ENCODE measurements around the gene TUBB. TPM values are rescaled to one million over a fixed set of nuclear protein-coding genes. Genes with fewer than 3 reads are reported as not detected.

TUBB gene
- total and polyA plus RNA-seq, 2 of the 8 experiments (the other 6 are each of a cell fraction or from before 2014, with no cell fraction given), result 1,880 to 3,022 TPM

DNA sequence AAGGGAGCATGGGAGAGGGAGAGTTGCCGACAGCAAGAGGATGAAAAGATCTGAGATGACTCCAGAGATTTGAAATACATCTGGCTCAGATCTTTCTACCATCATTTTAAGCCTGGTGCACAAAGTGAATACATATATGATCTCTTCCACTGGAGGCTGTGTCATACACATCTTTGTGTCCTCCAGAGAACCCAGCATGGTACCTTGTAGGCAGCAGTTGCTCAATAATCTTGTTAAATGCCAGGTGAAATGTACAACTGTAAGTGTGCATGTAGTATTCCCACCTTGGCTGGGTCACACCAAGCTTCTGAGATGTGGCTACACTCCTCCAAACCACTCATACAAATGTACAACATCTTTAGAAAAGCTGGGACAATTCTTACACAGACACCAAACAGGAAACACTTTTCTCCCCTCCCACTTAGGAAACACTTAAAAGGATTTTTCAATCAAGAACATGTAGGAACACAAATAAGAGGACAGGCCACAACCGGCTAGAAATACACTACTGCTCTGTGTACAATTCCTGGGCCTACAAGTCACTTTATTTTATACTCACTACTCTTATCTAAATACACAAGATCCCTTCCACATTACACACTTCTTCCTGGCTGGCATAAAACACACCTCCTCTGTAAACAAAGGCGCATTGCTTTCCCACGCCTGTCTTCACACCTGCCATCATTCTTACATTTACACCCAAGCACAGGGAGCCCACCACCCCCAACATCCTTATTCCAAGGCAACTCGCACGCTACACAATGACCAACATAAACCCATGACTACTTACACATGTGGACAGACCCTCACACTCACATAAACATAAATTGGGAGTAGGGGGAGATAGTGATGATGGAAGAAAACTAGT, 28.0 kb downstream of the TUBB start:
- no peak overlapping the region for H2BK12ac ChIP-seq (ENCODE audit: low read depth, low read length)
- H3K4me2 ChIP-seq (ENCODE audit: insufficient read depth in 1 of 2, low read depth in 2 of 2, low read length in 2 of 2), result no peak overlapping the region

More for the DNA sequence above, 28.0 kb downstream of the TUBB start:
- H2AFZ ChIP-seq (ENCODE audit: low read length), result no peak overlapping the region
- no peak overlapping the region for H3K23ac ChIP-seq (ENCODE audit: insufficient read length)
- H3K4me3 ChIP-seq (ENCODE audit: extremely low read depth in 1 of 4, insufficient read depth in 2 of 4, low read depth in 3 of 4, low read length in 4 of 4), result no peak overlapping the region
- no peak overlapping the region for H2BK5ac ChIP-seq (ENCODE audit: low read depth, low read length)
- H4K20me1 ChIP-seq (replicated peaks in 1 of 2; ENCODE audit: control insufficient read depth in 1 of 2, insufficient read depth in 2 of 2, low read length in 2 of 2), result peaks cover 0 to 1% of the 10 kb centered on the region in 2 experiments
- no peaks in the 10 kb centered on the region for H3K79me2 ChIP-seq (ENCODE audit: control insufficient read depth in 1 of 2, insufficient read depth in 2 of 2, low read length in 2 of 2)
- no peak overlapping the region for H3K56ac ChIP-seq (replicated peaks; ENCODE audit: insufficient read length, low read depth, low read length)
- H3K9me3 ChIP-seq (ENCODE audit: insufficient read depth in 2 of 2, low read depth in 1 of 2, low read length in 1 of 2), result no peaks in the 10 kb centered on the region
- no peak overlapping the region for H3K4ac ChIP-seq (replicated peaks; ENCODE audit: insufficient read length, low read depth, low read length)
- H3K18ac ChIP-seq (ENCODE audit: extremely low read depth, low read length), result no peak overlapping the region
- POLR2A ChIA-PET (ENCODE audit: partially characterized antibody), result interaction anchor here (0.6 to 1.7 kb wide), 6 partner anchors 9 to 93 kb away, joined by 3 to 6 read pairs (median 4); no protein-coding TSS in a partner anchor
- CTCF ChIA-PET (ENCODE audit: partially characterized antibody), result interaction anchor here (0.6 to 2.3 kb wide), 5 partner anchors 17 to 81 kb away, joined by 3 to 7 read pairs (median 4); no protein-coding TSS in a partner anchor
- no peak overlapping the region for H4K8ac ChIP-seq (ENCODE audit: extremely low read depth, insufficient read depth, low read length)
- FAIRE-seq (no peak), DNase-seq (ENCODE audit: low read depth in 1 of 2, low spot score in 2 of 2) (no peak)
- WGBS, 2 experiments (ENCODE audit: extremely low coverage in 1 of 2, insufficient coverage in 1 of 2, insufficient read length in 1 of 2, insufficient replicate concordance in 2 of 2, low coverage in 1 of 2, low lambda C conversion rate in 2 of 2, missing lambda C conversion rate in 1 of 2), result 89% methylated on average over 6 of the region's 6 CpGs; no CpG with 5 or more reads in 1 of the 2 experiments
- H3K27me3 ChIP-seq (replicated peaks in 1 of 4; ENCODE audit: control insufficient read depth in 3 of 4, extremely low read depth in 1 of 4, insufficient read depth in 3 of 4, low read length in 3 of 4), result no peaks in the 10 kb centered on the region; a peak in 1 of 7 replicates
- no peak overlapping the region for H3K27ac ChIP-seq (ENCODE audit: low read depth, low read length)
- H3K36me3 ChIP-seq (ENCODE audit: control insufficient read depth in 2 of 4, insufficient read depth in 4 of 4, low read length in 3 of 4), result no peaks in the 10 kb centered on the region
- no peak overlapping the region for H2AK5ac ChIP-seq (ENCODE audit: low read depth, low read length)
- H3K14ac ChIP-seq (ENCODE audit: insufficient read length), result no peak overlapping the region
- no peak overlapping the region for H4K5ac ChIP-seq (ENCODE audit: insufficient read length, low read depth, low read length)
- no peak for TF ChIP-seq ASH2L (IDR thresholded peaks at IDR 0.05; ENCODE audit: low read length)
- TF ChIP-seq SP1 (IDR thresholded peaks at IDR 0.05; ENCODE audit: low read depth, low read length), result no peak
- TF ChIP-seq GTF2F1 (IDR thresholded peaks at IDR 0.05; ENCODE audit: borderline replicate concordance, low read depth, low read length), result no peak
- TF ChIP-seq POLR2A (IDR thresholded peaks at IDR 0.05; ENCODE audit: control extremely low read depth in 1 of 2, low read depth in 2 of 2, low read length in 2 of 2), result no peak
- TF ChIP-seq JUND (IDR thresholded peaks at IDR 0.05; ENCODE audit: low read length), result no peak
- no peak for TF ChIP-seq SIN3A (conservative IDR thresholded peaks at IDR 0.05 in 1 of 2, IDR thresholded peaks at IDR 0.05 in 1 of 2; ENCODE audit: low read depth in 1 of 2, low read length in 2 of 2)
- no peak for TF ChIP-seq RXRA (IDR thresholded peaks at IDR 0.05; ENCODE audit: insufficient read depth, low read depth, low read length)
- no peak for TF ChIP-seq PHF8 (conservative IDR thresholded peaks at IDR 0.05; ENCODE audit: low read depth, low read length)
- no peak for TF ChIP-seq GABPA (IDR thresholded peaks at IDR 0.05; ENCODE audit: borderline replicate concordance, insufficient read depth, low read length)
- TF ChIP-seq BCL11A (IDR thresholded peaks at IDR 0.05; ENCODE audit: low read depth in 2 of 2, low read length in 2 of 2), result no peak
- no peak overlapping the region for H2BK120ac ChIP-seq (replicated peaks; ENCODE audit: low read depth, low read length)
- H3K23me2 ChIP-seq (ENCODE audit: low read depth, low read length), result peaks cover 13% of the 10 kb centered on the region; the same call in 1 of the 2 replicates
- H3K9ac ChIP-seq (replicated peaks in 1 of 4; ENCODE audit: extremely low read depth in 1 of 4, low read depth in 3 of 4, low read length in 3 of 4), result no peak overlapping the region
- no peaks in the 10 kb centered on the region for H3K79me1 ChIP-seq (ENCODE audit: low read depth, low read length)
- H3K4me1 ChIP-seq (replicated peaks in 1 of 4; ENCODE audit: control insufficient read depth in 3 of 4, insufficient read depth in 4 of 4, low read length in 3 of 4), result peaks cover 0 to 7% (median 2%) of the 10 kb centered on the region in 4 experiments; a peak in 3 of 7 replicates
- no peak overlapping the region for H2BK20ac ChIP-seq (ENCODE audit: low read length)
- H2BK15ac ChIP-seq (ENCODE audit: low read length), result no peak overlapping the region
- no peak overlapping the region for H4K91ac ChIP-seq (replicated peaks; ENCODE audit: insufficient read length, low read length)
